CD14-positive monocyte (primary cell): ENCODE data around the gene GALNT12. TPM values are rescaled to one million over a fixed set of nuclear protein-coding genes. Genes with fewer than 3 reads are reported as not detected.

ENCODE experiments used
- DNase-seq, 3 donors: peaks; one replicate each; pipeline ENCODE4 v3.0.0-alpha.2; 2011 to 2022
- H2AFZ ChIP-seq: 2 replicates; pipeline ENCODE4 v1.6.0; 2012; ENCODE audit warnings: mild to moderate bottlenecking, low read depth, low read length, inconsistent platforms; ENCODE audit not compliant: insufficient read depth, poor library complexity, severe bottlenecking
- H3K27ac ChIP-seq, 2 donors: 1 replicate in 1 of 2; 2 replicates in 1 of 2; pipeline ENCODE4 v1.5.1; 2012 to 2013; ENCODE audit warnings: low read length in 2 of 2, control low read depth in 1 of 2, inconsistent platforms in 1 of 2, low read depth in 1 of 2, mild to moderate bottlenecking in 1 of 2
- H3K27me3 ChIP-seq, 2 donors: one replicate each; pipeline versions ENCODE4 v1.6.0 to v1.6.1; 2011 to 2013; ENCODE audit warnings: low read length in 2 of 2; ENCODE audit not compliant: control insufficient read depth in 2 of 2, insufficient read depth in 2 of 2
- H3K36me3 ChIP-seq, 2 donors: replicated peaks in 1 of 2; 1 replicate in 1 of 2; 2 replicates in 1 of 2; pipeline versions ENCODE4 v1.5.1 to v1.6.1; 2012 to 2013; ENCODE audit warnings: low read length in 2 of 2, control low read depth in 1 of 2, inconsistent platforms in 1 of 2, mild to moderate bottlenecking in 1 of 2; ENCODE audit not compliant: insufficient read depth in 2 of 2, control insufficient read depth in 1 of 2
- H3K4me1 ChIP-seq, 2 donors: 1 replicate in 1 of 2; 2 replicates in 1 of 2; pipeline versions ENCODE4 v1.5.1 to v1.6.1; 2012 to 2013; ENCODE audit warnings: low read length in 2 of 2, control low read depth in 1 of 2, inconsistent platforms in 1 of 2, mild to moderate bottlenecking in 1 of 2, moderate library complexity in 1 of 2; ENCODE audit not compliant: insufficient read depth in 2 of 2, control insufficient read depth in 1 of 2
- H3K4me2 ChIP-seq: replicated peaks from 2 replicates; pipeline ENCODE3; 2012; ENCODE audit warnings: low read length, moderate library complexity, mild to moderate bottlenecking; ENCODE audit not compliant: poor library complexity, severe bottlenecking; ENCODE audit errors: extremely low read depth
- H3K4me3 ChIP-seq, 3 experiments: fragments of 200-600 bp in 1 of 3; sonication (generic) in 1 of 3; replicated peaks in 1 of 3; 1 replicate in 2 of 3; 2 replicates in 1 of 3; pipeline ENCODE4 v1.5.1; 2011 to 2013; ENCODE audit warnings: low read length in 3 of 3, mild to moderate bottlenecking in 3 of 3, control low read depth in 2 of 3, low read depth in 2 of 3, inconsistent platforms in 1 of 3, moderate library complexity in 1 of 3
- H3K79me2 ChIP-seq: 2 replicates; pipeline ENCODE4 v1.6.0; 2012; ENCODE audit warnings: mild to moderate bottlenecking, control low read depth, inconsistent platforms, low read length, moderate library complexity; ENCODE audit not compliant: insufficient read depth
- H3K9ac ChIP-seq: 2 replicates; pipeline ENCODE4 v1.6.0; 2017; ENCODE audit warnings: low read length, mild to moderate bottlenecking; ENCODE audit not compliant: insufficient read depth, poor library complexity, severe bottlenecking
- H3K9me3 ChIP-seq, 2 donors: replicated peaks in 1 of 2; 1 replicate in 1 of 2; 2 replicates in 1 of 2; pipeline versions ENCODE4 v1.5.1 to v1.6.1; 2012 to 2013; ENCODE audit warnings: low read length in 2 of 2, control low read depth in 1 of 2; ENCODE audit not compliant: control insufficient read depth in 1 of 2, insufficient read depth in 1 of 2
- H4K20me1 ChIP-seq: 2 replicates; pipeline ENCODE4 v1.6.0; 2012; ENCODE audit warnings: mild to moderate bottlenecking, low read length, control low read depth, moderate library complexity; ENCODE audit not compliant: insufficient read depth
- H3K27ac Mint-ChIP-seq, 7 donors: one replicate each; pipeline ENCODE4 v1.8.0; 2020; ENCODE audit warnings: mild to moderate bottlenecking in 7 of 7, mixed read lengths in 7 of 7, moderate library complexity in 6 of 7, inconsistent platforms in 2 of 7
- H3K27me3 Mint-ChIP-seq, 3 donors: one replicate each; pipeline ENCODE4 v1.8.0; 2021 to 2022; ENCODE audit warnings: low read depth in 3 of 3, mild to moderate bottlenecking in 3 of 3, mixed read lengths in 3 of 3, moderate library complexity in 3 of 3, inconsistent platforms in 1 of 3
- H3K36me3 Mint-ChIP-seq, 2 donors: one replicate each; pipeline ENCODE4 v1.8.0; 2020; ENCODE audit warnings: mixed read lengths in 2 of 2, inconsistent platforms in 1 of 2, mild to moderate bottlenecking in 1 of 2
- H3K4me1 Mint-ChIP-seq: one replicate; pipeline ENCODE4 v1.8.0; 2020; ENCODE audit warnings: mild to moderate bottlenecking, mixed read lengths
- H3K4me3 Mint-ChIP-seq, 2 donors: one replicate each; pipeline ENCODE4 v1.8.0; 2020; ENCODE audit warnings: mild to moderate bottlenecking in 2 of 2, mixed read lengths in 2 of 2, moderate library complexity in 1 of 2
- H3K9me3 Mint-ChIP-seq, 7 donors: one replicate each; pipeline ENCODE4 v1.8.0; 2020 to 2022; ENCODE audit warnings: mixed read lengths in 7 of 7, mild to moderate bottlenecking in 6 of 7, moderate library complexity in 6 of 7, inconsistent platforms in 2 of 7
- WGBS: methylation state at CpG from one replicate; pipeline ENCODE4 v1.1.5; 2013; ENCODE audit warnings: missing lambda C conversion rate; ENCODE audit not compliant: insufficient coverage; 5-methylcytosine and 5-hydroxymethylcytosine counted together
- intact Hi-C, 2 donors: fragments of 100-400 bp; cut with micrococcal nuclease; formaldehyde crosslinking; loops; one replicate each; pipeline versions ENCODE4 v1.15.0 to v1.15.1; 2023
- polyA plus RNA-seq, 3 donors: library from polyadenylated mRNA; depleted of rRNA in 1 of 3; unstranded in 2 of 3; stranded (reverse) in 1 of 3; fragments of 300-500 nt in 2 of 3; fragments of >200 nt in 1 of 3; fragmentation: Illumina TruSeq in 2 of 3; gene quantifications; 1 replicate in 2 of 3; 2 replicates in 1 of 3; pipeline ENCODE4 v1.2.3, GENCODE V29; 2012 to 2021
- TF ChIP-seq, protein P1 (sequence below): fragments of 200-600 bp; IDR thresholded peaks from one replicate; pipeline ENCODE4 v1.8.0; 2022; ENCODE audit warnings: antibody characterized with exemption, mild to moderate bottlenecking

GALNT12 gene
- polyA plus RNA-seq, 3 donors: 0.16 TPM; not detected in 2

DNA sequence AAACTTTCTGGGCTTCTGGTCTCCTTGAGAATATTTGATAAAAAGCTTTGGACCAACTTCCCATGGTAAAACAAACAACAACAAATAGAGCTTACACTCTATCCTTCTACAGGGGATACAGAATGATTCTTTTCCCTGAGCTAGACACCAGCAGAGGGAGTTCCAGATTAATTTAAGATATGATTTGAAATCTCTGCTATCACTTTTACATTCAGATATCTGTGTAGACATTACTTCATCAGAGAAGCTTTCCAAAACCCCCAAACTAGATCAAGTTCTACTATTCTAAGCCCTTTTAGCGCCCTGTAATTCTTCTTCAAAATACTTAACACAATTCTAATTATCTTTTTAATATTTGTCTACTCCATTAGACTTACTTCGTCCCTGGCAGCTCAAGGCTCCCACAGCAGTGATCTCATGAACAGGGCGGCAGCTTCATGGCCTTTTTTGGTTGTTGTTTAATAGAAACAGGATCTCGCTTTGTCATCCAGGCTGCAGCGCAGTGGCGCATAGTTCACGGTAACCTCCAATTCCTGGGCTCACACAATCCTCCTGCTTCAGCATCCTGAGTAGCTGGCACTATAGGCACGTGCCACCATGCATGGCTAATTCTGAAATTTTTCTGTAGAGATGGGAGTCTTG lies 955 bp upstream of the GALNT12 start:
- Histone ChIP-seq H3K27ac (no peak overlapping the region), H3K79me2 (no peaks in the 10 kb centered on the region), H3K27me3 (peaks cover 23 to 51% of the 10 kb centered on the region in 2 donors), H3K36me3 (no peaks in the 10 kb centered on the region), H3K4me2 (no peak overlapping the region), H4K20me1 (no peaks in the 10 kb centered on the region), H3K9ac (no peak overlapping the region), H3K4me1 (peaks cover 14 to 20% of the 10 kb centered on the region in 2 donors), H3K4me3 (no peak overlapping the region), H3K9me3 (peaks cover 0 to 4% of the 10 kb centered on the region in 2 donors), H2AFZ (no peak overlapping the region)
- TF ChIP-seq, protein P1, sequence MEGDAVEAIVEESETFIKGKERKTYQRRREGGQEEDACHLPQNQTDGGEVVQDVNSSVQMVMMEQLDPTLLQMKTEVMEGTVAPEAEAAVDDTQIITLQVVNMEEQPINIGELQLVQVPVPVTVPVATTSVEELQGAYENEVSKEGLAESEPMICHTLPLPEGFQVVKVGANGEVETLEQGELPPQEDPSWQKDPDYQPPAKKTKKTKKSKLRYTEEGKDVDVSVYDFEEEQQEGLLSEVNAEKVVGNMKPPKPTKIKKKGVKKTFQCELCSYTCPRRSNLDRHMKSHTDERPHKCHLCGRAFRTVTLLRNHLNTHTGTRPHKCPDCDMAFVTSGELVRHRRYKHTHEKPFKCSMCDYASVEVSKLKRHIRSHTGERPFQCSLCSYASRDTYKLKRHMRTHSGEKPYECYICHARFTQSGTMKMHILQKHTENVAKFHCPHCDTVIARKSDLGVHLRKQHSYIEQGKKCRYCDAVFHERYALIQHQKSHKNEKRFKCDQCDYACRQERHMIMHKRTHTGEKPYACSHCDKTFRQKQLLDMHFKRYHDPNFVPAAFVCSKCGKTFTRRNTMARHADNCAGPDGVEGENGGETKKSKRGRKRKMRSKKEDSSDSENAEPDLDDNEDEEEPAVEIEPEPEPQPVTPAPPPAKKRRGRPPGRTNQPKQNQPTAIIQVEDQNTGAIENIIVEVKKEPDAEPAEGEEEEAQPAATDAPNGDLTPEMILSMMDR: no peak
- peaks cover 25 to 57% (median 37%) of the 10 kb centered on the region in 3 donors for H3K27me3 Mint-ChIP-seq
- H3K9me3 Mint-ChIP-seq: peaks cover 0 to 8% (median 1%) of the 10 kb centered on the region in 7 donors
- peaks cover 3 to 4% of the 10 kb centered on the region in 2 donors for H3K36me3 Mint-ChIP-seq
- H3K27ac Mint-ChIP-seq: peak overlapping the region in 1 of 7 donors; percentile 50
- intact Hi-C loops: no loop called here
- WGBS: 96% methylated on average over 4 of the region's 8 CpGs
- peaks cover 42% of the 10 kb centered on the region for H3K4me1 Mint-ChIP-seq
- peak overlapping the region in 1 of 2 donors; percentile 79 for H3K4me3 Mint-ChIP-seq
- DNase-seq: no peak

DNA sequence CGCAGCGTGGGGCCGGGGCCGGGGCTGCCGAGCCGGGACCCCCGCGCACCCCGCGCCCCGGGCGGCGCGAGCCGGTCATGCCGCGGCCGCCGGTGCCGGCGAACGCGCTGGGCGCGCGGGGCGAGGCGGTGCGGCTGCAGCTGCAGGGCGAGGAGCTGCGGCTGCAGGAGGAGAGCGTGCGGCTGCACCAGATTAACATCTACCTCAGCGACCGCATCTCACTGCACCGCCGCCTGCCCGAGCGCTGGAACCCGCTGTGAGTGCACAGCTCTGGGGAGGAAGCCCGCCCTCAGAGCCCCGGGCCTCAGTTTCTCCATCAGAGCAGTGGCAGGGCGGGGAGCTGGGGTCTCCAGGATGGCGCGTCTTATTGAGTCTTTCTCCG lies 335 bp downstream of the GALNT12 start:
- Histone ChIP-seq H3K79me2 (no peaks in the 10 kb centered on the region), H3K27me3 (peaks cover 20 to 51% of the 10 kb centered on the region in 2 donors), H3K27ac (no peak overlapping the region), H3K4me1 (peaks cover 14 to 20% of the 10 kb centered on the region in 2 donors), H3K36me3 (no peaks in the 10 kb centered on the region), H4K20me1 (no peaks in the 10 kb centered on the region), H2AFZ (peak overlapping the region; percentile 68), H3K9me3 (peaks cover 0 to 4% of the 10 kb centered on the region in 2 donors), H3K4me3 (peak overlapping the region; percentile 28 to 74 (median 36)), H3K4me2 (peak overlapping the region; percentile 88), H3K9ac (peak overlapping the region; percentile 36)
- Mint-ChIP-seq H3K4me1 (peaks cover 42% of the 10 kb centered on the region), H3K36me3 (peaks cover 3 to 7% of the 10 kb centered on the region in 2 donors), H3K9me3 (peaks cover 0 to 8% (median 1%) of the 10 kb centered on the region in 7 donors), H3K27ac (no peak overlapping the region), H3K27me3 (peaks cover 25 to 55% (median 36%) of the 10 kb centered on the region in 3 donors), H3K4me3 (peak overlapping the region; percentile 80 to 94)
- TF ChIP-seq, protein P1: no peak
- intact Hi-C loops: no loop called here
- DNase-seq: no peak
- under 1% methylated on average over 45 of the region's 46 CpGs for WGBS
